Ovary (tissue), 3 donors: ENCODE data around the gene ZNF789.

Experiments
- EP300 ChIP-seq: sonication (generic); formaldehyde crosslinking; IDR thresholded peaks from one replicate; pipeline ENCODE4 v1.6.1; 2017; ENCODE audit warnings: antibody characterized with exemption
- POLR2A ChIP-seq: fragments of 450-650 bp; IDR thresholded peaks from one replicate; pipeline ENCODE4 v1.6.1; 2017; ENCODE audit warnings: antibody characterized with exemption, mild to moderate bottlenecking, moderate library complexity
- TF ChIP-seq, protein P1 (sequence below), 3 donors: fragments of 450-650 bp in 2 of 3; fragments of 200-600 bp in 1 of 3; IDR thresholded peaks; one replicate each; pipeline versions ENCODE4 v1.5.1 to v1.8.0; 2016 to 2022; ENCODE audit warnings: antibody characterized with exemption in 3 of 3, mild to moderate bottlenecking in 1 of 3
- donor health status: DM: no; HTN: no; CAD: no.

DNA sequence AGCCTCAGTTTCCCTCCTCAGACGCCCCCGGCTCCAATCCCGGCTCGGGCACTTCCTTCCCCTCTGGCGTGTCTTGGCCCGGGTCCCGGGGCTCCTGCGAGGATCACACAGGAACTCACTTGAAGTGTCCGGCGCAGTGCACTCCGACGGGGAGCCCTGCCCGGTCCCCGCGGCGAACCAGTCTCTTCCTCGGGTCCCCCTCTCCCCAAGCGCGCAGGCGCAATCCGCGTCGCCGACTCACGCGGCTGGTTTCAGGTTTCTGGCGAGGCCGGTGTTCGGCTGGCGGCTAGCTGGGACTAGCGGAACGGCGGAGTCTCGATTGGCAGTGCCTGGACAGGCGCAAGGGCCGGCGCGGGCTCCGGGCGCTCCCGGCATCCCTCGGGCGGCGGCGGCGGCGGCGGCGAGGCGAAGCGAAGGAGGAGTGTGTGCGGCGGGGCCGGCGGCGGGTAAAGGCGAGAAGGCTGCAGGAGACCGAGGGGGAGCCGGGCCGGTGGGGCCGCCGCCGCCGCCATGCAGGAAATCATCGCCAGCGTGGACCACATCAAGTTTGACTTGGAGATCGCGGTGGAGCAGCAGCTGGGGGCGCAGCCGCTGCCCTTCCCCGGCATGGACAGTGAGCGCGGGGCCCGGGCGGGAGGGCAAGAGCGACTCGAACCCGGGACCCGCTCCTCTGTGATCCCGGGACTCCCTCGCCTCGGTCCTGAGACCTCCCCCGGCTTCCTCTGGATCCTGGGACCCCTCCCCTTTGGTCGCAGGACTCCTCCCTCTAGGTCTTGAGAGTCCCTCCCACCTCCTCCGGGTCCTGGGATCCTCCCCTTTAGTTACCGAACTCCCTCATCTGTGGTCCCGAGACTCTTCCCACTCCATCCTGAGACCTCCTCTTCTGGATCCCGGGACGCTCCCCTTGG is 33.9 kb upstream of the ZNF789 start, which contains the start of the genes CPSF4 and PTCD1:
- TF ChIP-seq, protein P1, sequence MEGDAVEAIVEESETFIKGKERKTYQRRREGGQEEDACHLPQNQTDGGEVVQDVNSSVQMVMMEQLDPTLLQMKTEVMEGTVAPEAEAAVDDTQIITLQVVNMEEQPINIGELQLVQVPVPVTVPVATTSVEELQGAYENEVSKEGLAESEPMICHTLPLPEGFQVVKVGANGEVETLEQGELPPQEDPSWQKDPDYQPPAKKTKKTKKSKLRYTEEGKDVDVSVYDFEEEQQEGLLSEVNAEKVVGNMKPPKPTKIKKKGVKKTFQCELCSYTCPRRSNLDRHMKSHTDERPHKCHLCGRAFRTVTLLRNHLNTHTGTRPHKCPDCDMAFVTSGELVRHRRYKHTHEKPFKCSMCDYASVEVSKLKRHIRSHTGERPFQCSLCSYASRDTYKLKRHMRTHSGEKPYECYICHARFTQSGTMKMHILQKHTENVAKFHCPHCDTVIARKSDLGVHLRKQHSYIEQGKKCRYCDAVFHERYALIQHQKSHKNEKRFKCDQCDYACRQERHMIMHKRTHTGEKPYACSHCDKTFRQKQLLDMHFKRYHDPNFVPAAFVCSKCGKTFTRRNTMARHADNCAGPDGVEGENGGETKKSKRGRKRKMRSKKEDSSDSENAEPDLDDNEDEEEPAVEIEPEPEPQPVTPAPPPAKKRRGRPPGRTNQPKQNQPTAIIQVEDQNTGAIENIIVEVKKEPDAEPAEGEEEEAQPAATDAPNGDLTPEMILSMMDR (IDR thresholded peaks at IDR 0.05): no peak
- TF ChIP-seq POLR2A (peak; percentile 32), EP300 (no peak)
